Neural crest cell (in vitro differentiated cells): ENCODE measurements around the gene CIROP. TPM values are rescaled to one million over a fixed set of nuclear protein-coding genes. Genes with fewer than 3 reads are reported as not detected.
A peak's percentile ranks its signal among the peaks of the same experiment; 100 is the strongest.

Experiments used
- DNase-seq: peaks from one replicate; pipeline ENCODE4 v3.0.0; 2021; ENCODE audit warnings: low read depth, mixed read lengths, low spot score
- H3K27ac Mint-ChIP-seq: one replicate; pipeline ENCODE4 v1.8.0; 2021; ENCODE audit warnings: mild to moderate bottlenecking, mixed read lengths; ENCODE audit not compliant: unreplicated experiment
- H3K27me3 Mint-ChIP-seq: 2 replicates; pipeline ENCODE4 v1.8.0; 2021; ENCODE audit warnings: low read depth, mild to moderate bottlenecking, mixed read lengths
- H3K36me3 Mint-ChIP-seq: 2 replicates; pipeline ENCODE4 v1.8.0; 2021; ENCODE audit warnings: low read depth, mild to moderate bottlenecking, mixed read lengths
- H3K4me1 Mint-ChIP-seq: 2 replicates; pipeline ENCODE4 v1.8.0; 2021; ENCODE audit warnings: mixed read lengths
- H3K4me3 Mint-ChIP-seq: one replicate; pipeline ENCODE4 v1.8.0; 2021; ENCODE audit warnings: mild to moderate bottlenecking, mixed read lengths
- H3K9me3 Mint-ChIP-seq: 2 replicates; pipeline ENCODE4 v1.8.0; 2021; ENCODE audit warnings: mixed read lengths
- total RNA-seq: library from RNA; stranded (reverse); gene quantifications from 2 replicates; pipeline ENCODE4 v1.2.1, GENCODE V29; 2021
- TF ChIP-seq, protein P1 (sequence below): fragments of 200-600 bp; sonication (generic); conservative IDR thresholded peaks from 2 replicates; pipeline ENCODE4 v1.5.0; 2021; ENCODE audit warnings: antibody characterized with exemption, mild to moderate bottlenecking

The CIROP gene
- total RNA-seq, 1 donor from 2014 or later, result not detected

DNA sequence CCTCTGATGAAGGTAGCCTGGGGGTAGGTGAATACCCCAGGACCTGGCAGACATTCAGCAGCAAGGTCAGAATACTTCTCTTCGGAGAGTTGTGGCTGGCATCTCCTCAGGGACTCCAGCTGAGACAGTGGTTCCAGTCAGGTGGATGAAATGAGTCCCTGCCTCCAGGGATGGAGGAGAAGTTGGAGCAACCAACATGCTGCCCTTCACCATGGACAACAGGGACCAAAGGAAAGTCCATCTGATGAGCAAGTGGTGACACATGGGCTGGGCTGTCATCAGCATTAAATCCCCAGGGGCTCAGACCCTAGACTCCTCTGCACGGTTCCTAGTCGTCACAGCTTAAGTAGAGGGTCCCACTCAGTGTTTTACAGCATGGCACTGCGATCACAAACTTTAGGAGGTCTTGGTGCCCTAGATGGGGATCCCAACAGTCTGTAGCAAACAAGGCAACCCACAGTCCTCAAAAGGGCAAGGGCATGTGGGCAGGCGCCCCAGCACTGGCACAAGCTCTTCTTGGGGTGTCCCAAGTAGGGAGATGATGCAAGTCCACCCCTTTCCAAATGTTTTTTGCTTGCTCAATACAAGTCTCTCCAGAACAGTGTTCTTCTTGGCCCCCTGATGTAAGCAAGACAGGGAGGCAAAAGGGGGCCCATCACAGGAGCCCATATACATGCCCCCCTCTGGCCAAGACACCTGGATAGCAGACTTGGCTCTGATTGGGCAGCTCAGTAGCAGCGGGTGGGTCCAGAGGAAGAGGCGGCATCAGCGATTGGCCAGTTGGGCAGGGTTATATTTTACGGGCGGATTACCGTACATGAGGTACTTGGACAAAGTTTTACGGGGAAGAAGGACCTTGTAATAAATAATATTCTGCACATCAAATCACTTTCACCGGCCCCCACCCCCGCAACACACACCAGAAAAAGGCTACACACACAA, 36.7 kb downstream of the CIROP start:
- DNase-seq, result no peak
- Mint-ChIP-seq H3K36me3 (peaks cover 25% of the 10 kb centered on the region), H3K4me3 (peak overlapping the region; percentile 89), H3K27ac (no peak overlapping the region), H3K27me3 (no peaks in the 10 kb centered on the region), H3K9me3 (no peaks in the 10 kb centered on the region), H3K4me1 (peaks cover 52% of the 10 kb centered on the region)
- TF ChIP-seq, protein P1, sequence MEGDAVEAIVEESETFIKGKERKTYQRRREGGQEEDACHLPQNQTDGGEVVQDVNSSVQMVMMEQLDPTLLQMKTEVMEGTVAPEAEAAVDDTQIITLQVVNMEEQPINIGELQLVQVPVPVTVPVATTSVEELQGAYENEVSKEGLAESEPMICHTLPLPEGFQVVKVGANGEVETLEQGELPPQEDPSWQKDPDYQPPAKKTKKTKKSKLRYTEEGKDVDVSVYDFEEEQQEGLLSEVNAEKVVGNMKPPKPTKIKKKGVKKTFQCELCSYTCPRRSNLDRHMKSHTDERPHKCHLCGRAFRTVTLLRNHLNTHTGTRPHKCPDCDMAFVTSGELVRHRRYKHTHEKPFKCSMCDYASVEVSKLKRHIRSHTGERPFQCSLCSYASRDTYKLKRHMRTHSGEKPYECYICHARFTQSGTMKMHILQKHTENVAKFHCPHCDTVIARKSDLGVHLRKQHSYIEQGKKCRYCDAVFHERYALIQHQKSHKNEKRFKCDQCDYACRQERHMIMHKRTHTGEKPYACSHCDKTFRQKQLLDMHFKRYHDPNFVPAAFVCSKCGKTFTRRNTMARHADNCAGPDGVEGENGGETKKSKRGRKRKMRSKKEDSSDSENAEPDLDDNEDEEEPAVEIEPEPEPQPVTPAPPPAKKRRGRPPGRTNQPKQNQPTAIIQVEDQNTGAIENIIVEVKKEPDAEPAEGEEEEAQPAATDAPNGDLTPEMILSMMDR, result no peak

DNA sequence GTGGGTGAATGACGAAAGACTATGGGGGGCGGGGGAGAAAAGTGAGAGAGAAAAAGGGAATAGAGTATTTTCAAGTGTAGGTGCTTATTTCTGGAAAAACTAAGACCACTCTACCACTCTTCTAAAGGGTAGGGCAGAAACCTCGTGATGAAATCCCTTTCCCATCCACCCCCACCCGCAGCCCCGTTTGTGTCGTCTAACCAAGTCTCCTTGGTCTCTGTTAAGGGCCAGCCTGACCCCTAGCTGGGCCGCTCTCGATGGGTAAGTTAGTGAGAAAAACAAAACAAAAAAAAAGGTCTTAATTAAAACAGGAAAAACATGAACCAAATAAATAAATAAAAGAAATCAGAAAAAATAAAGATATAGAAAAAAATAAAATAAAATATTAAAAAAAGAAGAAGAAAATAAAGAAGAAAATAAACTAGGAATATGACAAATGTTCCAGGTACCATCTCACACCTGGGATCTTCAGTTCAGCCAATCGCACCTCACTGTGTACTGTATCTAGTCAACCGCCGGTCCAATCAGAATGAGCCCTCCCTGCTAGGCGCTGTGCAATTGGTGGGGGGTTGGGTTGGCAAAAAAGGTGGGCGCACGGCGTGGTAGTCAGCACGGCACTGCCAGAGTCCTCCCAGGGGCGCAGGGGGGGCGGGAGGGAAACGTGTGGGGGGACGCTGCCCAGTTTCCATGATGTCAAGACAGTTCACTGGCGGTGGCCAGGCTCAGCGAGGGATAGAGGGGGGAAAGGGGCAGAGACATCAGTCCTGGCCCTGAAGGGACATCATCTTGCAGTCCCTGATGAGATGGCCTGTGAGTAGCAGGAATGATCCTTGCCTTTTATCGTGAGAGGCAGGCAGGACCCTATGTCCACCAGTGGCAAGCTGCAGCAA, 37.7 kb downstream of the CIROP start:
- no peak for DNase-seq
- peaks cover 45% of the 10 kb centered on the region for H3K4me1 Mint-ChIP-seq
- no peaks in the 10 kb centered on the region for H3K9me3 Mint-ChIP-seq
- H3K27ac Mint-ChIP-seq, result no peak overlapping the region
- TF ChIP-seq, protein P1, result no peak
- H3K36me3 Mint-ChIP-seq, result peaks cover 30% of the 10 kb centered on the region
- no peak overlapping the region for H3K4me3 Mint-ChIP-seq
- H3K27me3 Mint-ChIP-seq, result no peaks in the 10 kb centered on the region

DNA sequence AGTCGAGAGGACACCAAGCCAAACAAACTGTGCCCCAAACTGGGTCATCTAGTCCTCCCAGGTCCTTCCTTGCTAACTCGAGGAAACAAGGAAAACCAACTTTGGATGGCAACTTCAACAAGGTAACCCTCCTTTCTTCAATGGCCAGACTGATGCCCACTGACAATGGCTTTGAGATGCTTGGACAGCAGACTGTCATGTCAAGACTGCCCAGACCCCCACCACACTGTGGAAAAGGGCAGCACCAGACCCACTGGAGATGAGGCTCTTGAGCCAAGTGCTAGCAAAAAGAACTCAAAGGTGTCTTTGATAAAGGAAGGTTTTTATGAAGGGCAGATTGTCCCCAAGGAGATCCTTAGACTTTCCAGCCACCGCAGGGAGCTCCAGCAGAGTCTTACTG, 38.4 kb downstream of the CIROP start:
- Mint-ChIP-seq H3K4me1 (peaks cover 37% of the 10 kb centered on the region), H3K27me3 (no peaks in the 10 kb centered on the region), H3K4me3 (no peak overlapping the region), H3K36me3 (peaks cover 27% of the 10 kb centered on the region), H3K9me3 (no peaks in the 10 kb centered on the region), H3K27ac (no peak overlapping the region)
- no peak for DNase-seq
- TF ChIP-seq, protein P1, result no peak

DNA sequence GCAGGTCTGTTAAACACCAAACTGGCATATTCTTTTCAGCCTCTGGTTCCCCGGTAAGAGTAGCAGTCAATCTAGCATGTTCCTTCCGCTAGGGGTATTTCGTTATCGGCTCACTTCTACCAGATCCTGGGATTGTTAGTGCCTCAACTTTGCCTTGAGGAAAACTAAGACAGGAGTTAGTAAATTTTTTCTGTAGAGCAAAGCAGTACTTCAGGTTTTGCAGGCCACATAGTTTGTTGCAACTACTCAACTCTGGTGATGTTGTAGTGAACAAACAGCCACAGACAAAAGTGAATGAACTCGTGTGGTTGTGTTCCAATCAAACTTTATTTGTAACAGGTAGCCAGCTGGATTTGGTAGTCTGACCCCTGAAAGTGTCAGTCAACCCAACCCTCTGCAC, 41.2 kb downstream of the CIROP start:
- TF ChIP-seq, protein P1, result no peak
- DNase-seq, result no peak
- no peaks in the 10 kb centered on the region for H3K9me3 Mint-ChIP-seq
- H3K27me3 Mint-ChIP-seq, result no peaks in the 10 kb centered on the region
- H3K27ac Mint-ChIP-seq, result no peak overlapping the region
- peaks cover 19% of the 10 kb centered on the region for H3K36me3 Mint-ChIP-seq
- H3K4me3 Mint-ChIP-seq, result peak overlapping the region; percentile 34
- H3K4me1 Mint-ChIP-seq, result peaks cover 17% of the 10 kb centered on the region

DNA sequence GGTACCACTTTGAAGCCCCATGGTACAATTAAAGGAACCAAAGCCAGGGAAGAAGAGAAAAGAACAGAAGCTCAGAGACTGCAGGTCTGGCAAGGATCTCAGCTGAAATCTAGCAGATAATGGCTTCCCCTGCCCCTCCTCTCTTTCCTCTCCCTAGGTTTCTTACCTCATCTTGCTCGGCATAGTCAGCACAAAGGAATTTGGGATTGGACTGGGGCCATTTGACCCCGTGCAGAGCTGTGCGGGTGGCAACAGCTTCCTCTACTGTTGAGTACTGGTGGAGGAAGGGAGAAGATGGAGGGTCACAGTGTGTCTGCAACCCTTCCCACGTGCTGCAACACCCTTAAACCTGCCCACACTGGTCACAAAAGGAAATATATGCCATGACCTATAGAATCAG, 42.8 kb downstream of the CIROP start:
- Mint-ChIP-seq H3K4me3 (peak overlapping the region; percentile 44), H3K9me3 (no peaks in the 10 kb centered on the region), H3K36me3 (peaks cover 19% of the 10 kb centered on the region), H3K27me3 (no peaks in the 10 kb centered on the region), H3K27ac (peak overlapping the region; percentile 35), H3K4me1 (peaks cover 20% of the 10 kb centered on the region)
- TF ChIP-seq, protein P1, result no peak
- DNase-seq, result no peak
